Peyer's patch (tissue), 4 donors: Measurements from ENCODE around the gene CHURC1.

ENCODE experiments used
- POLR2A ChIP-seq, 2 donors: fragments of 450-650 bp; IDR thresholded peaks; one replicate each; pipeline ENCODE4 v1.5.1; 2017; ENCODE audit warnings: antibody characterized with exemption in 2 of 2, mild to moderate bottlenecking in 2 of 2, moderate library complexity in 2 of 2
- TF ChIP-seq, protein P1 (sequence below), 6 experiments: fragments of 450-650 bp in 4 of 6; fragments of 200-600 bp in 2 of 6; sonication (generic) in 1 of 6; IDR thresholded peaks; one replicate each; pipeline ENCODE4 v1.5.1; 2017 to 2019; ENCODE audit warnings: antibody characterized with exemption in 6 of 6, mild to moderate bottlenecking in 3 of 6, moderate library complexity in 1 of 6

DNA sequence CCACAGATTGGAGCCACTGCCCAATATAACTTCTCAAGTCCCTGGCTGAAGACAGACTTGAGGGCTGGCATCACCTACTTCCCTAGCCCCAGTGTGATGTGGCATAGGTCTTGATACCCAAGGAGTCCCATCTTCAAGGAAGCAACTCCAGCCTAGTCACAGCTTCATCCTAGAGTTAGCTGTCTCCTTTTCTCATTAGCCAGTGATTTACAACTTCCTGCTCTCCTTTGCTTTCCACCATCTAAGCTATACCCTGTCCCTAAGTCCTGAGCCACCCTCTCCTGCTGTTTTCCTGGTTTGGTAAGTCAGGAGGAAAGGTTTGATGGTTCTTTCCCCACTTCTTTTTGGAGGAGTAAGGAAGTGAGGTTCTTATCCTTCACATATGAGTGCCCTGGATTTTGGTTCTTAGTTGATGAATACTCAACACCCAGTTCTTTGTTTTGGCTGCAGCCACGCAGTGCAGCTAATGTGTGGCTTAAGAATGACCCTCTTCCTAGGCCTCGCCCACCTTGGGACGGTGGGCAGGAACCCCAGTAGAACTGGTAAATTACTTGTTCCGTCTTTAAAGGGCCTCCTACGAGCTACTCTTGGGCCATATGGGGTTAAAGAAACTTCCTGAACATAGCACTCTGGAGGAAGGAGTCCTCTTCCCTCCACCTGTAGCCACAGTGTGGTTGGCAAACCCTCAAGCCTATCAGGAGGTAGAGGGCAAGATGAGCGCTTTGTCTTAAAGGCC, 32.2 kb downstream of the CHURC1 start:
- TF ChIP-seq, protein P1, sequence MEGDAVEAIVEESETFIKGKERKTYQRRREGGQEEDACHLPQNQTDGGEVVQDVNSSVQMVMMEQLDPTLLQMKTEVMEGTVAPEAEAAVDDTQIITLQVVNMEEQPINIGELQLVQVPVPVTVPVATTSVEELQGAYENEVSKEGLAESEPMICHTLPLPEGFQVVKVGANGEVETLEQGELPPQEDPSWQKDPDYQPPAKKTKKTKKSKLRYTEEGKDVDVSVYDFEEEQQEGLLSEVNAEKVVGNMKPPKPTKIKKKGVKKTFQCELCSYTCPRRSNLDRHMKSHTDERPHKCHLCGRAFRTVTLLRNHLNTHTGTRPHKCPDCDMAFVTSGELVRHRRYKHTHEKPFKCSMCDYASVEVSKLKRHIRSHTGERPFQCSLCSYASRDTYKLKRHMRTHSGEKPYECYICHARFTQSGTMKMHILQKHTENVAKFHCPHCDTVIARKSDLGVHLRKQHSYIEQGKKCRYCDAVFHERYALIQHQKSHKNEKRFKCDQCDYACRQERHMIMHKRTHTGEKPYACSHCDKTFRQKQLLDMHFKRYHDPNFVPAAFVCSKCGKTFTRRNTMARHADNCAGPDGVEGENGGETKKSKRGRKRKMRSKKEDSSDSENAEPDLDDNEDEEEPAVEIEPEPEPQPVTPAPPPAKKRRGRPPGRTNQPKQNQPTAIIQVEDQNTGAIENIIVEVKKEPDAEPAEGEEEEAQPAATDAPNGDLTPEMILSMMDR (IDR thresholded peaks at IDR 0.05): no peak
- no peak for TF ChIP-seq POLR2A (IDR thresholded peaks at IDR 0.05)
